ENCODE results near the gene GRB14. TPM values are rescaled to one million over a fixed set of nuclear protein-coding genes. Genes with fewer than 3 reads are reported as not detected.
"Not testable (repeated sequence)": the region's sequence is repeated elsewhere in the genome, so short reads cannot be mapped to it uniquely, and the experiment has no call there.

GRB14 gene
- total RNA-seq, 1 experiment from 2014 or later, result 6.0 TPM

DNA sequence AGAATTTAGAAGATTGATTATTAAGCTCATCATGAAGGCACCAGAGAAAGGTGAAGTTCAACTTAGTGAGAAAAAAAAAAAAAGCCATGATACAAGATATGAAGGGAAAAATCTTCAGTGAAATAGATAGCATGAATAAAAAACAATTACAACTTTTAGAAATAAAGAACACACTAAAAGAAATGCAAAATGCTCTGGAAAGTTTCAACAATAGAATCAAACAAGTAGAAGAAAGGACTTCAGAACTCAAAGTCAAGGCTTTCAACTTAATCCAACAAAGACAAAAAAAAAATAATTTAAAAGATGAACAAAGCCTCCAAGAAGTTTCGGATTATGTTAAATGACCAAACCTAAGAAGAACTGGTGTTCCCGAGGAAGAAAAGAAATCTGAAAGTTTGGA lies 105.5 kb downstream of the GRB14 start:
- no peak for DNase-seq (ENCODE audit: low read depth)
- in situ Hi-C loops (cut with HindIII; ENCODE audit: low pct_unique_long_range_greater_than_20kb, low sequenced_read_pairs), result no loop called here

DNA sequence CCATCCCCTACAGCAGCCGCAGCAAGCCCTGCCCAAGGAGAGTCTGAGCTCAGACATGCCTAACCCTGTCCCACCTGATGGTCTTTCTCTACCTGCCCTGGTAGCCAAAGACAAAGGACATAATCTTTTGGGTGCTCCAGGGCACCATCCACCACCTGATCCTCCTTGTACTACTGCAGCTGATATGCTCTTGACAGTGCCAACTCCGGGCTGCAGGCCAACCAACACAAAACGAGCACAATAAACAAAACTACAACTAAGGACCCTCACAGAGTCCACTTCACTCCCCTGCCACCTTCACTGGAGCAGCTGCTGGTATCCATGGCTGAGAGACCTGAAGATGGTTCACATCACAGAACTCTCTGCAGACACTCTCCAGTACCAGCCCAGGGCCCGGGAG lies 106.3 kb downstream of the GRB14 start:
- no peak for DNase-seq (ENCODE audit: low read depth)
- in situ Hi-C loops (cut with HindIII; ENCODE audit: low pct_unique_long_range_greater_than_20kb, low sequenced_read_pairs), result no loop called here

DNA sequence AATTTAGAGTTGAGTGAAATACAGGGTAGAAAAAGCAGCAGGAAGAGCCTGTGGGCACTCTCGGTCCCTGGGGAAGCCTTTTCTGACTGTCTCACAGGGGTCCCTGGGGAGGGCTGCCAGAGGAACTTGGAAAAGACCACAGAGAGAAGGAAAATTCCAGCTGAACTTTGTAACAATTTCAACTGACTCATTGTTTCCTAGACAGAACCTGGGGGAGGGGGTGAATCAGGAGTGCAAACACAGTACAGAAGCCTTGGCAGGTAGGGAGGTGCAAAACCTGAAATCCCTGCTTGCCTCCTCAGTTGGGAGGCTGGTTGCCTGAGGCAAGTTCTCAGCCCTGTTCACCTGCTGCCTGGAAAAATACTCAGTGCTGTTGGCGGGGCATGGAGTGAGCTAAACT lies 106.8 kb downstream of the GRB14 start:
- peak; percentile 22 for DNase-seq (ENCODE audit: low read depth)
- in situ Hi-C loops (cut with HindIII; ENCODE audit: low pct_unique_long_range_greater_than_20kb, low sequenced_read_pairs), result no loop called here

DNA sequence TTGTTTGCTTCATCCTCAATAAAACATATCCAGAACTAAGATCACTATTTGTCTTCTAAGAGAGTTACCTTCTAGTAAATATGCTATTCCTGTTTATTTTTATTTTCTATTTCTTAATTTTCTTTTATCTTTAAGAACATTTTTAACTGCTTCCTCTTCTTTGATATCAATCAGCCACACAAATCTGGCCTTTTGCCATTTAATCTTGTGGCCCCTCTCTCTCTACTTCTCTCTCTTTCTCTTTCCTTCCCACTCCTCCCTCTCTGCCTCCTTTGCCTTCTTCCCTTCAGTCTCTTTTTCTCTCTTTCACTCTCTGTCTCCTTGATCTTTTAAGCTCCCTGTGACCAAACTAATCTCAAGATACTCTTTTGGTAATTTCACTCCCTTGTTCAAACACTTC lies 108.4 kb downstream of the GRB14 start:
- in situ Hi-C loops (cut with HindIII; ENCODE audit: low pct_unique_long_range_greater_than_20kb, low sequenced_read_pairs), result no loop called here
- DNase-seq (ENCODE audit: low read depth), result no peak

DNA sequence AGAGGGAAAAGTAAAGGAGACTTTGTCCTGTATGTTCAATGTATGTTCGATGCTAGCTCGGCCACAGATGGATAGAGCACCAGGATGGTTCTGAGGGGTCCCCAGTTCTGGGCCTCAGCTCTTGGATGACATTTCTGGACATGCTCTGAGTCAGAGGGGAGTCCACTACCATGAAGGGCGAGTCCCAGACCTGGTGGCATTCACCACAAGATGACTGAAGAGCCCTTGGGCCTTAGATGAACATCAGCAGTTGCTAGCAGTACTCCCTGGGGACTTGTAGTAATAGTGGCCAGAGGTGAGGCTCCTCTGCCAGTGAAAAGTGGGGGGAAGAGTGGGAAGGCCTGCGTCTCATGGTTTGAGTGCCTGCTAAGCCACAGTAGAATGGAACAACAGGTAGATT lies 109.5 kb downstream of the GRB14 start:
- no peak for DNase-seq (ENCODE audit: low read depth)
- in situ Hi-C loops (cut with HindIII; ENCODE audit: low pct_unique_long_range_greater_than_20kb, low sequenced_read_pairs), result no loop called here

DNA sequence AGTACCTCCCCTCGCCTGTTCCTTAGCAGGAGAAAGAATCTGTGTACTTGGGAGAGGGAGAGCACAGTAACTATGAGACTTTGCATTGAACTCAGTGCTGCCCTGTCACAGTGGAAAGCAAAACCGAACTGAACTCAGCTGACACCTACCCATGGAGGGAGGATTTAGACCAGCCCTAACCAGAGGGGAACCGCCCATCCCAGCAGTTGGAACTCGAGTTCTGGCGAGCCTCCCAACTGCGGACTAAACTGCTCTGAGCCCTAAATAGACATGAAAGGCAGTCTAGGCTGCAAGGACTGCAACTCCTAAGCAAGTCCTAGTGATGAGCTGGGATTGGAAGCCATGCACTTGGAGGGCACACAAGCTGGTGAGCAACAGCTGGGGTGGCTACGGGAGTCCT lies 110.4 kb downstream of the GRB14 start:
- in situ Hi-C loops (cut with HindIII; ENCODE audit: low pct_unique_long_range_greater_than_20kb, low sequenced_read_pairs), result no loop called here

DNA sequence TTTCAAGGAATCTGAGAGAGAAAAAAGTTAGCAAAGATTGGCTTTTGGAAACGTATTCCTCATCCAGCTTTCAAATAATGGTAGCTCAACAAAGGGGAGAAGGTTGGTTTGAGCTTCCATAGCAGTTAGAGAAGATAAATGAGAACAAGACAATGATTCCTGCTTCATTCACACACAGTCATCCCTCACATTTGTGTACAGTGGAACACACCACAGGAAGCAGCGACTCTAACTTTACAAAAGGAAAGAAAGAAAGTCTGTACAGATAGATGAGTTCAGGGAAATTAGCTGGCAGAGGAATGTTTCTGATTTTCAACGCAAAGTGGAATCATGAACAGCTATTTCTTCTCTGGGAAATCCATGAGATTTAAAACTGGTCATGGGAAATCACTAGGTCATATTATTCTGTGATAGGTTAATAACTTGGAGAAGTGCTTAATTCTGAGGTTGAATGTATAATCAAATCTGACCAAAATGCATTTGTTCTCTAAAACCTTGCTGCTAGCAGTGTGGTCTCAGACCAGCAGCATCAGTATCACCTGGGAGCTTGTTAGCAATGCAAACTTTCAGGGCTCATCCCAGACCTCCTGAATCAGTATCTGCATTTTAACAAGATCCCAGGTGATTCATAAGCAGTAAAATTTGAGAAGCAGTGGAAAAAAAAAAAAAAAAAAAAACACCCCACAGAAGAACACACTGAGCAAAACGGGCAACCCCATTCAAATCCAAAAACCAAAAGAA lies 112.0 kb downstream of the GRB14 start:
- no peak for DNase-seq (ENCODE audit: low read depth)
- in situ Hi-C loops (cut with HindIII; ENCODE audit: low pct_unique_long_range_greater_than_20kb, low sequenced_read_pairs), result no loop called here

More for the DNA sequence above, 110.4 kb downstream of the GRB14 start:
- no peak for DNase-seq (ENCODE audit: low read depth)

DNA sequence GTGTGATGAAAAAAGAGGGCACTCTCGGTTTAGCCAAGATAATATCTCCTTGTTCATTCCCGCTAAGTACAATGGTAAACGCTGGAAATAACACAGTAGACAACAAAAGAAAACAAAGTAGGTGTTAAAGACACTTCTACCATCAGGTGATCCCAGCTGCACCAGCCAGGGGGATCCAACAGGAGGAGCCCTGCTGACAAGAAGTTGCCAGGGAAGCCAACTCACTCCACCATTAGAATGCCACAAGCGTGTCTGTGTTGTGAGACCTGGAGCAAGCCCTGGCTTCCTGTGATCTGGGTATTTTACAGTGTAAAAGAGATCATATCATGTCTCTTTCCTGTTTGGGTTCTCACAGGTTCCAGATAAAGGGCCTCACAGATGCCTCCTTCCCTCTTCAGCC lies 117.0 kb downstream of the GRB14 start:
- DNase-seq (ENCODE audit: low read depth), result no peak
- in situ Hi-C loops (cut with HindIII; ENCODE audit: low pct_unique_long_range_greater_than_20kb, low sequenced_read_pairs), result no loop called here

DNA sequence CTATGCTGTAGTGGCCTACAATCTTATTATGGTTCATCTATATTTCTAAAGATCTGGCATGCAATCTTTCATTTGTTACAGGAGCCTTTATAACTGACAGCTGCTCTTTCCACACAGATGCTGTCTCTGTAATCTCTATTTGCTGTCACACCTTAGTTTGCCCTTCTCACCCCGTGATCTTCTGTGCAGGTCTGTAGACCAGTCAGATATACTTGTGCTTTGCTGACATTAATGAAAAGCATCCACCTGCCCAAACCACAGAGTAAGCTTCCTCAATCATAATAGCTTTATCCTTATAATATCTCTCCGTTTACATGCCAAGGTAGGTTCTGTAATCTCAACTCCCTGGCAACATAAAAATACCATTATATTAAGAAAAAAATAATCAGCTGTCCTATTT lies 122.4 kb downstream of the GRB14 start:
- DNase-seq (ENCODE audit: low read depth), result no peak
- in situ Hi-C loops (cut with HindIII; ENCODE audit: low pct_unique_long_range_greater_than_20kb, low sequenced_read_pairs), result no loop called here

DNA sequence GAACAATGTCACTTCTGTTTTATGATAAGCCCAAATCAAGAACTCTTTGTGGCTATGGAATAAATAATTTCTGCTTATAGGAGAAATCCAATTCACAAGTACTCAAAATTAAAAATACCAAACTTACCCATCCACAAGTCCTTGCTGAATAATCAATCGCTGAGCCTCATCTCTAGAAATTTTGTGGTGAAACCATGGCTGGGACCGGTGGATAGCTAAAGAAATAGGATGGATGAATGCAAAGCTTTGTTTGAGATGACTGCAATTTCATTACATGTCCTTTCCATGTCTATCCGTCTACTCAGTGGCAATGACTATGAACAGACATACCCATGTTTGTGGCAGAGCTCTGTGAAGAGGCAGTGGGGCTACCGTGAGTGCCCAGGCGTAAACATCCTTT lies 124.4 kb downstream of the GRB14 start:
- no peak for DNase-seq (ENCODE audit: low read depth)
- in situ Hi-C loops (cut with HindIII; ENCODE audit: low pct_unique_long_range_greater_than_20kb, low sequenced_read_pairs), result no loop called here

DNA sequence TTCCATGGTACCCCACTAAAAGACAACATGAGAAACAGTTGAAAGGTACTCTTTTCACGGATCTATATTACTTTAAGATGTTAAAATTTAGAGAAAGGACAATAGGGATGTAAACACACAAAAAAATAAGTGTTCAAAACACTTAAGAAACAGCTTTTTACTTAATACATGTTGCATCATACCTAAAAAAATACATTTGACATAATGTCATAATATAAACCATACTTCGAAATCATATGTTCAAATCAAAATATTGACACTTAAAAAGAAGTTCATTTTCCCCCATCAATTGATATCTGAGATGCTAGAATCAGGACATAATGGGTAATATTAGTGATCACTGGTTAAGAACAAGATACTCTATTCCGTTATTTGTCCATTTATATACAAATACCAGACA lies 124.9 kb downstream of the GRB14 start:
- in situ Hi-C loops (cut with HindIII; ENCODE audit: low pct_unique_long_range_greater_than_20kb, low sequenced_read_pairs), result no loop called here
- DNase-seq (ENCODE audit: low read depth), result no peak

DNA sequence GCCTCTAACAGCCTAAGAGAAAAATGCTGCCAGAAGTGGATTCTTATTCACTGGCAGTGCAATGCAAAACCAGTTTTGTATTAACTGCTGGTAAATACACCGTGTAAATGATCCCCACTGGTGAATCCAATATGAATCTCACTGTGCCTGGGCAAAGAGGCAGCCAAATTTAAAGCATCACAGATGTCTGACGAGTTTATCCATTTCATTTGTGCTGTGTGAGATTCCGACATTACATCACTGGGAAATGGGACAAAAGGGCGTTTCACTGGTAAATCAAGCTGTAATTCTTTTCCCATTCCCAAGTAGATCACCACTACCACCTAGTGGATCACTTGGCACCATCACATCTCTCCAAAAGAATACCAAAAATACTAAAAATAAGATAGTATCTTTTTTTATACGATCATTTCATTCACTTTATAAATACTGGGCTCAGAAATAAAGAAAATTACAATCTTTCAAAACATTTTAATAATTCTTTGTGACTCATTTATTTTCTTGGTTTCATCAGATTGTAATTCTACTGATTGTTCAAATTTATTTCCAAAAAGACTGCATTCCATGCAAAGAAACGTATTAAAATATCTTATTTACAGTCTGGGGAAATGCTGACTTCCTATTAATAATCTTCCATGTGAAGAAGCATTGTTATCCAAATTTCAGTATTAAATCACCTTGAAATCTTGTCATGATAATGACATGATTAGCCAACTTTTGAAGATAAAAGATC lies 125.6 kb downstream of the GRB14 start:
- DNase-seq (ENCODE audit: low read depth), result peak; percentile 59
- in situ Hi-C loops (cut with HindIII; ENCODE audit: low pct_unique_long_range_greater_than_20kb, low sequenced_read_pairs), result no loop called here

DNA sequence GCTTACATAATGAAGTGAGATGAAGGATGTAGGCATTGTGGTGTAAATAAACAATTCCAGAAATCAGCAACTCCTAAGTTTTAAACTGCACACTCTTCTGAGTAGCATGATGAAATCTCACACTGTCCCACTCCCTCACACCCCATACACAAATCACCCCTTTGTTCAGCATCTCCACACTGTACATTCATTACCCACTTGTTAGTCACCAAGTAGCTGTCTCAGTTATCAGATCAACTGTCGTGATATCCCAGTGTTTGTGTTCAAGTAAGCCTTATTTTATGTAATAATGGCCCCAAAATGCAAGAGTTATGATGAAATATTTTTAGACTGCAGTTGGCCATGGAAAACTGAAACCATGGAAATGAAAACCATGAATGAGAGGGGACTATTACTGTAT lies 135.7 kb downstream of the GRB14 start:
- in situ Hi-C loops (cut with HindIII; ENCODE audit: low pct_unique_long_range_greater_than_20kb, low sequenced_read_pairs), result no loop called here
- DNase-seq (ENCODE audit: low read depth), result no peak

DNA sequence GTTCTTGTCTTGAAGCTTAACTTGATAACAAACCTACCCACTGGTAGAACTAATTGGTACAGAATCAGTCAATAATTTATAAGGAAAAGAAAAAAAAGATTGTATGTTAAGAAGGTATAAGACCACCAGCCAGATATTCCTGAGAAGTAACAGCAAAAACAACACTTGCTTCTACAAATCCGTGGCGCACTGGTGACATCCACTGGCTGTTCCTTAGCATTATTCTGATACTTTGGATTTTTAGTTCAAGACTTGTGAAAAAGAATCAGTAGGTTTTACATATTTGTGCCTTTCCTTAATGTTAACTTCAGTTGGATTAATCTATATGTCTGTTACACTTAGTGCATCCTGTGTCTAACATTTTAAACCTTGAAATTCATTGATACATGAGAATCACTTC lies 141.8 kb downstream of the GRB14 start:
- in situ Hi-C loops (cut with HindIII; ENCODE audit: low pct_unique_long_range_greater_than_20kb, low sequenced_read_pairs), result no loop called here
- peak; percentile 42 for DNase-seq (ENCODE audit: low read depth)

DNA sequence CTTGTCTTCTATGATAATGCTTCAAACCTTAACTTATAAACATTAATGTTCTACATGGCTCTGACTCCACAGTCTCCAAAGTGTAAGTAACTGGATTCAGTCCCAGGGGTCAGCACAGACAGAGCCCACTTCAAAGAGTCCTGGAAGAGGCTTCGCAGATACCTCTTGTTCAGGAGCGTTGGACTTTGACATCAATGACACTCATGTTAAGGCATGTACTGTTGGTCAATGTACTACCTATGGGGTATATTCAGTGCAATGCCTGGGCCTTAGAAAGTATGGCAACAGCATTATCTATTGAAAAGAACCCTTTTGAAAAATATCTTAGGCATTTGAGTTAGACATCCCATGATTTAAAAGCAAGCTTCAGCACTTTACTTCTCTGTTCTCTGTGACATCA lies 143.1 kb downstream of the GRB14 start:
- in situ Hi-C loops (cut with HindIII; ENCODE audit: low pct_unique_long_range_greater_than_20kb, low sequenced_read_pairs), result no loop called here
- DNase-seq (ENCODE audit: low read depth), result no peak

DNA sequence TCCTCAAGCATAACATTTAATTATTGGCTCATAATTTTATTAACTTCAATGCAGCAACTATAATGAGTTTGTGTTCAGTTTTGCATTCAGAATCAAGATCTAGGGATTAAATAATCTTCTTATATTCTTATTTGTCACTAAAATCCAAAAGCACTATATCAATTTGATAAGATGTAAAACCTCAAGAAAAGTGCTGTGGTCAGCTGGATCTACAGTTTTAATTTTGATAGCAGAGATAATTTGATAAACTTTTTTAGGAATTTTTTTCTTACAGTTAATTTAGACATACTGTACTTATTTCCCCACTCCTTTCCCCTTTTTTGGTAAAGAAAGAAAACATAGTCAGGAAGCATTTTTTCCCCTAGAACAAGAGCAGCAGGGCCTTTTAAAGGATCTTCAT lies 146.4 kb downstream of the GRB14 start:
- in situ Hi-C loops (cut with HindIII; ENCODE audit: low pct_unique_long_range_greater_than_20kb, low sequenced_read_pairs), result no loop called here
- DNase-seq (ENCODE audit: low read depth), result no peak

DNA sequence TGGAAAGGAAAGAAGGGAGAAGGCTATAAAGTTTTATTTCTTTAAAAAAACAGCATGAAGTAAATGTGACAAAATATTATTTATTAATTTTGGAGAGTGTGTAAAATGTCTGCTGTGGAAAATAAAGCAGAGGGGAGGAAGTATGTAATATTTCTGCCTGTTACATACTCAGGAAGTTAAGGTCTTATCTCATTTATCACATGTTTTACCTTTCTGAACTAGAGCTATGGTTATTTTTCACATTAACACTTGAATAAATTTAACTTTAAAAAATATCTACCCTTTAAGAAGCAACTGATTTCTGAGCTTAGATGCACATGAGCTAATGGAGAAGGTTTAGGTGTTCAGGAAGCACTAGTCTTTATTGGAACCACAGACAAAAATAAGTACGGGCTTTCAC lies 148.3 kb downstream of the GRB14 start:
- in situ Hi-C loops (cut with HindIII; ENCODE audit: low pct_unique_long_range_greater_than_20kb, low sequenced_read_pairs), result no loop called here
- DNase-seq (ENCODE audit: low read depth), result no peak

DNA sequence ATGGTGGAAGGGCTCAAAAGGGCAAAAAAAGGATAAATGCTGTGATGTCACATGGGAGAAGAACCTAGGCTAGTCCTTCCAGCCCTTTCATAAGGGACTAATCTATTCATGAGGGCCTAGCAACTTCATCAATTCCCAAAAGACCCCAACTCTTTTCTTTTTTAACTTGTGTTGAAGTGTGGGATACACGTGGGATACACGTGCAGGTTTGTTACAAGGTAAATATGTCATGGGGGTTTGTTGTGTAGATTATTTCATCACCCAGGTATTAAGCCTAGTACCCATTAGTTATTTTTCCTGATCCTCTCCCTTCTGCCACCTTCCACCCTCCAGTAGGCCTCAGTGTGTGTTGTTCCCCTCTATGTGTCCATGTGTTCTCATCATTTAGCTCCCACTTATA lies 156.2 kb downstream of the GRB14 start:
- DNase-seq (ENCODE audit: low read depth); in situ Hi-C loops (cut with HindIII; ENCODE audit: low pct_unique_long_range_greater_than_20kb, low sequenced_read_pairs): not testable (repeated sequence)

DNA sequence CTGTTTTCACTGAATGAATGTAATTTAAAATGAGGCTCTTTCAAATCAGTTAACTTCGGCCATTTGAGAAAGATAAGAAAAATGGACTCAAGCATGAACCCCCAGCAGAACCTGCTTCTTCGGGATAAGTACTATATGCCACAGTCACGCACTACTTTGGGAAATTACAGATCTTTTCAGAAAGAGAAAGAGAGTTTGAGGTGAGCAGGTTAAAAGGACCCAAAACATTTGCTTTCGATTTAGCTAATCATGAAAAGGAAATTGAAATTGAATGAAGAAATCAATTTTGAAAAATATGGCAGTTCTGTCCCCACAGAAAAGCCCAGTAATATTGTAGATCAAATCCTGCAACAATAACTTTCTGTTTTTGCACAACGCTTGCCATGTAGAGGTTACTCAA lies 156.9 kb downstream of the GRB14 start:
- in situ Hi-C loops (cut with HindIII; ENCODE audit: low pct_unique_long_range_greater_than_20kb, low sequenced_read_pairs), result no loop called here
- DNase-seq (ENCODE audit: low read depth), result no peak

DNA sequence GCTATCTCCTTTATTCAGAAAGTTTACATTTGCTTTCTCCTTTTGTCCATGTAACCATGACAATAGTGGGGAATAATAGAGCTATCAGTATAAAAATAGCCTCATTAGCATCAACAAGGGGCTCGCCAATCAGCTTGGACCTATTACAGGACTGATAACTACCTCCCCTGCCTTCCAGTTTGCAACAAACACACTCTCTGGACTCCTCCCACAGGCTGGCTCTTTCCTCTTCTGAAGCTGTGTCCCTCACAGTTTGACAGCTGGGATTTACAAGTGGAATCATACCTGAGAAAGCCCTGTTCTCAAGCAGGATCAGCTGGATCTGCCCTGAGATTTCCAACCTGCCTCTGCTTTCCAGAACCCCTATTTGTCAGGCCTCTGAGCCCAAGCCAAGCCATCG lies 162.5 kb downstream of the GRB14 start:
- in situ Hi-C loops (cut with HindIII; ENCODE audit: low pct_unique_long_range_greater_than_20kb, low sequenced_read_pairs), result no loop called here
- no peak for DNase-seq (ENCODE audit: low read depth)
